Ovary (tissue), 9 donors: ENCODE measurements around the gene STK17B. TPM values are rescaled to one million over a fixed set of nuclear protein-coding genes. Genes with fewer than 3 reads are reported as not detected.
"Not testable (repeated sequence)": the region's sequence is repeated elsewhere in the genome, so short reads cannot be mapped to it uniquely, and the experiment has no call there.

ENCODE experiments used
- DNase-seq, 5 donors: peaks; one replicate each; pipeline ENCODE4 v3.0.0-alpha.2; 2019 to 2020
- H3K27ac ChIP-seq, 2 donors: fragments of 200-600 bp; one replicate each; pipeline versions ENCODE4 v1.5.1 to v1.8.0; 2019 to 2022
- H3K27me3 ChIP-seq: fragments of 200-600 bp; one replicate; pipeline ENCODE4 v1.8.0; 2022
- H3K36me3 ChIP-seq: fragments of 200-600 bp; sonication (generic); one replicate; pipeline ENCODE4 v1.5.1; 2019
- H3K4me1 ChIP-seq: one replicate; pipeline ENCODE4 v1.8.1; 2013; ENCODE audit warnings: mild to moderate bottlenecking, moderate library complexity; ENCODE audit not compliant: insufficient read depth
- H3K4me3 ChIP-seq: fragments of 200-600 bp; sonication (generic); one replicate; pipeline ENCODE4 v1.5.1; 2017
- H3K9me3 ChIP-seq, 2 donors: fragments of 200-600 bp in 1 of 2; sonication (generic) in 1 of 2; one replicate each; pipeline versions ENCODE4 v1.5.1 to v1.8.1; 2013 to 2019; ENCODE audit warnings: mild to moderate bottlenecking in 1 of 2, moderate library complexity in 1 of 2
- CTCF ChIP-seq, 3 donors: fragments of 450-650 bp in 2 of 3; fragments of 200-600 bp in 1 of 3; IDR thresholded peaks; one replicate each; pipeline versions ENCODE4 v1.5.1 to v1.8.0; 2016 to 2022; ENCODE audit warnings: antibody characterized with exemption in 3 of 3, mild to moderate bottlenecking in 1 of 3
- EP300 ChIP-seq: sonication (generic); formaldehyde crosslinking; IDR thresholded peaks from one replicate; pipeline ENCODE4 v1.6.1; 2017; ENCODE audit warnings: antibody characterized with exemption
- POLR2A ChIP-seq: fragments of 450-650 bp; IDR thresholded peaks from one replicate; pipeline ENCODE4 v1.6.1; 2017; ENCODE audit warnings: antibody characterized with exemption, mild to moderate bottlenecking, moderate library complexity
- WGBS, 3 donors: extraction: QIAGEN DNeasy Blood & Tissue Kit in 1 of 3; methylation state at CpG; one replicate each; pipeline versions ENCODE4 v1.1.5 to v1.1.7; 2013 to 2017; 5-methylcytosine and 5-hydroxymethylcytosine counted together
- intact Hi-C, 4 donors: fragments of 100-400 bp; cut with DNase I; formaldehyde crosslinking; loops; one replicate each; pipeline versions ENCODE4 v1.11.0 to v1.15.1; 2022 to 2023
- polyA plus RNA-seq, 2 donors: library from polyadenylated mRNA; stranded (reverse); fragments of 200-250 nt in 1 of 2; fragments of 350-450 nt in 1 of 2; fragmentation: Illumina TruSeq in 1 of 2; extraction: RNeasy Lipid Tissue Mini Kit (QIAGEN cat#74804) in 1 of 2; gene quantifications; one replicate each; pipeline ENCODE4 v1.2.3, GENCODE V29; 2013 to 2014
- total RNA-seq, 7 donors: library from RNA; depleted of rRNA in 2 of 7; stranded (reverse); fragments of >200 nt in 2 of 7; fragmentation: NEBNext Ultra II Directional in 3 of 7; extraction: Animal tissue kit (Norgen Biotek cat#: 25700) in 3 of 7; gene quantifications; one replicate each; pipeline versions ENCODE4 v1.1.0 to v1.2.4, GENCODE V29; 2016 to 2023
- donor health status: DM: no; HTN: no; CAD: no; lungs with moderate emphysema.
- donor health status: DM: no; HTN: no; CAD: no.
- donor health status: Bipolar disorder and iron deficiency.
- donor health status: DM: yes; HTN: yes; CAD: no.
- donor health status: DM: no; HTN: no; CAD: no.
- donor health status: DM: yes; HTN: yes; CAD: no.

Gene STK17B
- total and polyA plus RNA-seq, 9 donors = 1.7 to 28.4 (median 4.9) TPM

GRCh38 chr2:196096982-196097745, 74.2 kb downstream of the STK17B start:
- WGBS, 3 donors = 80 to 86% (median 86%) methylated on average over 5 of the region's 5 CpGs

GRCh38 chr2:196096264-196096663, 75.1 kb downstream of the STK17B start:
- no peaks in the 10 kb centered on the region for H3K36me3 ChIP-seq
- H3K9me3 ChIP-seq = no peaks in the 10 kb centered on the region
- no peak overlapping the region for H3K27ac ChIP-seq
- DNase-seq = no peak
- WGBS, 3 donors = 79 to 91% (median 88%) methylated on average over 4 of the region's 4 CpGs
- no peak for TF ChIP-seq EP300
- no peak for TF ChIP-seq CTCF (IDR thresholded peaks at IDR 0.05)
- no peak for TF ChIP-seq POLR2A
- no peak overlapping the region for H3K4me3 ChIP-seq
- H3K4me1 ChIP-seq = no peaks in the 10 kb centered on the region
- intact Hi-C loops = no loop called here
- H3K27me3 ChIP-seq = no peaks in the 10 kb centered on the region

More at GRCh38 chr2:196096982-196097745, 74.2 kb downstream of the STK17B start:
- no peaks in the 10 kb centered on the region for H3K36me3 ChIP-seq
- H3K27me3 ChIP-seq = no peaks in the 10 kb centered on the region
- intact Hi-C loops = no loop called here
- TF ChIP-seq EP300 = no peak
- no peaks in the 10 kb centered on the region for H3K9me3 ChIP-seq
- no peak for DNase-seq
- H3K4me3 ChIP-seq = no peak overlapping the region
- no peaks in the 10 kb centered on the region for H3K4me1 ChIP-seq
- no peak overlapping the region for H3K27ac ChIP-seq

GRCh38 chr2:196089448-196089847, 81.9 kb downstream of the STK17B start:
- H3K27ac ChIP-seq, H3K4me3 ChIP-seq, H3K9me3 ChIP-seq, intact Hi-C loops, H3K36me3 ChIP-seq, H3K4me1 ChIP-seq, DNase-seq, H3K27me3 ChIP-seq: not testable (repeated sequence)
- WGBS, 3 donors = 84 to 93% (median 87%) methylated on average over 5 of the region's 5 CpGs

DNA sequence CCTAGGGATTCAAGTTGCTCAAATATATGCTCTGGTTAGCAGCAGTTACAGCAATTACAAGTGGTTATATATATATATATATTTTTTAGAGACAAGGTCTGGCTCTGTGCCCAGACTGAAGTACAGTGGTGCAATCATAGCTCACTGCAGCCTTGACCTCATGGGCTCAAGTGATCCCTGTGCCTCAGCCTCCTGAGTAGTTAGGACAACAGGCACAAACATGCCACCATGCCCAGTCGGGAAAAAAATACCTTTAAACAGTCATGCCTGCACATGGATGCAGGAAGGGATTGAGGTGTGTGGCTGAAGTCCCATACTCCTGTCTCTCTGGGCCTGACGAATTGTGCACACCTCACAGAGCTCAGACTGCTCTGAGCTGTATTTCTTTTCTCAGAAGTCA, 83.2 kb downstream of the STK17B start:
- TF ChIP-seq CTCF (IDR thresholded peaks at IDR 0.05) (no peak), EP300 (no peak), POLR2A (no peak)
- H3K9me3 ChIP-seq = no peaks in the 10 kb centered on the region
- intact Hi-C loops = no loop called here
- no peak for DNase-seq
- H3K27me3 ChIP-seq = no peaks in the 10 kb centered on the region
- no peaks in the 10 kb centered on the region for H3K36me3 ChIP-seq
- WGBS, 3 donors = 39 to 46% (median 40%) methylated on average over 2 of the region's 2 CpGs
- H3K4me1 ChIP-seq = no peaks in the 10 kb centered on the region
- H3K27ac ChIP-seq = no peak overlapping the region
- H3K4me3 ChIP-seq = no peak overlapping the region

DNA sequence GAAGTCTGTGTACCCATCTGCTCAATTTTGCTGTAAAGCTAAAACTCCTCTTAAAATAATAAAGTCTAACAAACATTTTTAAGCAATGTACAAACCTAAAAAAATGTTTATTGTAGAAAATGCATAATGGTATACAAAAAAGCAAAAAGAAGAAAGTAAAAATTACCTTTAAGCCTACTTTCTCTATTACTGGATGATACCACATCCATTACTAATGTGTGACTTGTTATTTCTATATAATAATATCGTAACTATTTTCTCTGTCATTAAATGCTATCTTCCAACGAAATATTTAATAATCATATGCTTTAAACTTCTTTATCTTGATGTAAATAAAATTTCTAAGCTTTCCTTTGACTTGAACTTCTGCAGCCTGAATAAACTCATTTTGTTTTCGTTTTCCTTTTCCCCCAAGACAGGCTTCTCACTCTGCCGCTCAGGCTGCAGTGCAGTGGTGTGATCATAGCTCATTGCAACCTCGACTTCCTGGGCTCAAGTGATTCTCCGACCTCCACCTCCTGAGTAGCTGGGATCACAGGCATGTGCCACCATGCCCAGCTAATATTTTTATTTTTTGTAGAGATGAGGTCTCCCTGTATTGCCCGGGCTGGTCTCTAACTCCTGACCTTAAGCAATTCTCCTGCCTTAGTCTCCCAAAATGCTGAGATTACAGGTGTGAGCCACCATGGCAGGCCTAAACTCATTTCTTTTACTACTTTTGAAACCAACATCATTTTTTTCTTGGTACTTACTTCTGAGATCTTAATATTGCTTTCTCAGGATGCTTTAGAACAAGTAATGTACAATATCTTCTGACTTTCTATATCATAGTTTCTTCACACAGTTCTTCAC, 84.6 kb downstream of the STK17B start:
- H3K4me3 ChIP-seq = no peak overlapping the region
- TF ChIP-seq EP300 = no peak
- TF ChIP-seq CTCF (IDR thresholded peaks at IDR 0.05) = no peak
- H3K27ac ChIP-seq = no peak overlapping the region
- no peaks in the 10 kb centered on the region for H3K9me3 ChIP-seq
- no peaks in the 10 kb centered on the region for H3K27me3 ChIP-seq
- intact Hi-C loops = no loop called here
- H3K36me3 ChIP-seq = no peaks in the 10 kb centered on the region
- H3K4me1 ChIP-seq = no peaks in the 10 kb centered on the region
- WGBS, 3 donors = 74 to 92% (median 80%) methylated on average over 7 of the region's 7 CpGs
- DNase-seq = no peak
